MM.1S (cell line): ENCODE results near the gene LASP1NB.
A peak's percentile ranks its signal among the peaks of the same experiment; 100 is the strongest.

Experiments used
- DNase-seq: peaks from one replicate; pipeline ENCODE4 v3.0.0-alpha.2; 2015
- H2AFZ ChIP-seq: fragments of 300-600 bp; sonication (generic); 2 replicates; pipeline ENCODE4 v1.6.0; 2016; ENCODE audit warnings: antibody characterized with exemption, low read length
- H3F3A ChIP-seq: fragments of 300-600 bp; sonication (generic); 2 replicates; pipeline ENCODE4 v1.6.1; 2016; ENCODE audit warnings: mild to moderate bottlenecking, antibody characterized with exemption, low read length, moderate library complexity, mixed read lengths; ENCODE audit not compliant: insufficient read depth
- H3K27ac ChIP-seq: fragments of 300-600 bp; sonication (generic); 2 replicates; pipeline ENCODE4 v1.5.1; 2016; ENCODE audit warnings: mild to moderate bottlenecking, low read length
- H3K27me3 ChIP-seq: fragments of 300-600 bp; sonication (generic); replicated peaks from 2 replicates; pipeline ENCODE4 v1.6.0; 2016; ENCODE audit warnings: low read length; ENCODE audit not compliant: insufficient read depth
- H3K36me3 ChIP-seq: fragments of 300-600 bp; sonication (generic); replicated peaks from 2 replicates; pipeline ENCODE4 v1.6.1; 2016; ENCODE audit warnings: mild to moderate bottlenecking, low read length, mixed read lengths; ENCODE audit not compliant: insufficient read depth
- H3K4me1 ChIP-seq: fragments of 300-600 bp; sonication (generic); 2 replicates; pipeline ENCODE4 v1.6.1; 2016; ENCODE audit warnings: low read length, mixed read lengths
- H3K4me2 ChIP-seq: fragments of 300-600 bp; sonication (generic); 2 replicates; pipeline ENCODE4 v1.6.0; 2016; ENCODE audit warnings: low read depth, low read length
- H3K4me3 ChIP-seq: fragments of 300-600 bp; sonication (generic); 2 replicates; pipeline ENCODE4 v1.5.1; 2016; ENCODE audit warnings: low read length, mixed read lengths
- H3K79me2 ChIP-seq: fragments of 300-600 bp; sonication (generic); 2 replicates; pipeline ENCODE4 v1.6.1; 2016; ENCODE audit warnings: mixed run types, low read length, mixed read lengths
- H3K9ac ChIP-seq: fragments of 300-600 bp; sonication (generic); 2 replicates; pipeline ENCODE4 v1.6.1; 2016; ENCODE audit warnings: low read length, mixed read lengths
- H3K9me2 ChIP-seq: fragments of 300-600 bp; sonication (generic); replicated peaks from 2 replicates; pipeline ENCODE4 v1.6.1; 2016; ENCODE audit warnings: mild to moderate bottlenecking, low read length, mixed read lengths; ENCODE audit not compliant: insufficient read depth
- H3K9me3 ChIP-seq: fragments of 300-600 bp; sonication (generic); replicated peaks from 2 replicates; pipeline ENCODE4 v1.6.1; 2016; ENCODE audit warnings: mild to moderate bottlenecking, low read length, mixed read lengths; ENCODE audit not compliant: insufficient read depth
- H4K20me1 ChIP-seq: fragments of 300-600 bp; sonication (generic); 2 replicates; pipeline ENCODE4 v1.6.1; 2016; ENCODE audit warnings: mild to moderate bottlenecking, low read length, moderate library complexity, mixed read lengths; ENCODE audit not compliant: insufficient read depth
- CTCF ChIP-seq: fragments of 300-600 bp; sonication (generic); IDR thresholded peaks from 2 replicates; pipeline ENCODE4 v1.5.1; 2016; ENCODE audit warnings: antibody characterized with exemption, low read length, mixed read lengths
- EZH2 ChIP-seq: fragments of 300-600 bp; sonication (generic); optimal IDR thresholded peaks from 2 replicates; pipeline ENCODE3; 2017; ENCODE audit warnings: low read depth, mild to moderate bottlenecking, antibody characterized with exemption, low read length, mixed read lengths
- EZH2phosphoT487 ChIP-seq: fragments of 300-600 bp; sonication (generic); IDR thresholded peaks from 2 replicates; pipeline ENCODE4 v1.6.1; 2018; ENCODE audit warnings: antibody characterized with exemption, low read length

The LASP1NB gene

DNA sequence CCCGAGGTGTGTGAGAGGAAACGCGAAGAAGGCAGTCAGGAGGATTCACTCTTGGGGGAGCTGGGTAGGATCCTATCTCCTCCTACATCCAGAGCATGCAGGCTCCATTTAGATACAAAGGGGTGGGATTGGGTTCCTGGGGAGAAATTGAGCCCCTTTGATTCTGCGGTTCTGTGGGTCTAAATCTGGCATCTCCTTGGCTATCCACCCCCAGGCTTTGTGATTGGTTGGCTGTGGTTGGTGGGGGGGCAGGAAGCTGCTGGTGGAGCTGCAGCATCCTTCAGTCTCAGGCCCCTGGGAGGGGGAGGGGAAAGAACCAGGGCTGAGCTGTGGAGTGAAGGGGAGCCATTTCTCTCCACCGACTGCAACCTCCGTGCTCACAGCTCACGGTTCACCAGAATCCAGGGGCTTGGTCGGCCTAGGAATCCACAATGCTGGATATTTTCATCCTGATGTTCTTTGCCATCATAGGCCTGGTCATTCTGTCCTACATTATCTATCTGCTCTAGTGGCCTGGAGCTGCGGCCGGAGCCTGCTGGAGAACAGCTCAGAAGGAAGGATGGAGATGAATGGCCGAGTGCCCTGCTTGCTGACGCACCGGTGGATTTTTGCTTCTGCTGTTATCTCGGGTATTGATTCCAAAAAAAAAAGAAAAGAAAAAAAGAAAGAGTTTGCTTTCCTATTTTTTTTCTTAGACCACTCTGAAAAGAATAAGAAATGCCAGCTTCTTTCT is at the start of gene LASP1NB:
Gene LASP1NB (plus strand): TSS at position 352 of the 733 bp plus-strand sequence.
- peaks cover 17% of the 10 kb centered on the region for H3K4me1 ChIP-seq
- no peak within 1 kb of the TSS for H3K4me3 ChIP-seq
- H3K9me3 ChIP-seq = no peaks in the 10 kb centered on the region
- H3K9ac ChIP-seq = no peak within 1 kb of the TSS
- no peaks in the 10 kb centered on the region for H3K27me3 ChIP-seq
- H3K79me2 ChIP-seq = no peaks in the 10 kb centered on the region
- H3K9me2 ChIP-seq = no peaks in the 10 kb centered on the region
- no peak for TF ChIP-seq EZH2
- no peak for TF ChIP-seq CTCF
- no peak for TF ChIP-seq EZH2phosphoT487
- DNase-seq = no peak
- H3F3A ChIP-seq = peaks cover 10% of the 10 kb centered on the region
- no peaks in the 10 kb centered on the region for H3K36me3 ChIP-seq
- H2AFZ ChIP-seq = no peak within 1 kb of the TSS
- H3K4me2 ChIP-seq = peak within 1 kb of the TSS; percentile 4; the same call in 1 of the 2 replicates
- no peaks in the 10 kb centered on the region for H4K20me1 ChIP-seq
- H3K27ac ChIP-seq = peak within 1 kb of the TSS; percentile 2; the same call in 1 of the 2 replicates

GRCh38 chr17:38877130-38877851 is 48.1 kb upstream of the LASP1NB start:
- Histone ChIP-seq H3K27ac (peak overlapping the region; percentile 41; the same call in 1 of the 2 replicates), H3K4me1 (peaks cover 24% of the 10 kb centered on the region), H3K9ac (no peak overlapping the region), H3K36me3 (no peaks in the 10 kb centered on the region), H3F3A (no peaks in the 10 kb centered on the region), H3K9me3 (no peaks in the 10 kb centered on the region), H3K4me3 (no peak overlapping the region), H3K27me3 (no peaks in the 10 kb centered on the region), H2AFZ (no peak overlapping the region), H3K9me2 (no peaks in the 10 kb centered on the region), H3K79me2 (peaks cover 98% of the 10 kb centered on the region), H3K4me2 (no peak overlapping the region), H4K20me1 (no peaks in the 10 kb centered on the region)
- TF ChIP-seq EZH2phosphoT487 (no peak), CTCF (no peak), EZH2 (no peak)
- peak; percentile 52 for DNase-seq

GRCh38 chr17:38879878-38880665 is 45.3 kb upstream of the LASP1NB start:
- Histone ChIP-seq H3F3A (no peaks in the 10 kb centered on the region), H3K9me2 (no peaks in the 10 kb centered on the region), H2AFZ (no peak overlapping the region), H3K36me3 (no peaks in the 10 kb centered on the region), H3K4me2 (peak overlapping the region; percentile 27; the same call in 1 of the 2 replicates), H3K4me1 (peaks cover 19% of the 10 kb centered on the region), H3K27ac (no peak overlapping the region), H3K79me2 (peaks cover 95% of the 10 kb centered on the region), H4K20me1 (no peaks in the 10 kb centered on the region), H3K27me3 (no peaks in the 10 kb centered on the region), H3K9me3 (no peaks in the 10 kb centered on the region), H3K4me3 (no peak overlapping the region), H3K9ac (no peak overlapping the region)
- DNase-seq = peak; percentile 33
- TF ChIP-seq CTCF (no peak), EZH2 (no peak), EZH2phosphoT487 (no peak)
